ENCODE data around the gene ADAMTSL1.

- no peak for TF ChIP-seq EP300 (IDR thresholded peaks at IDR 0.05)
- TF ChIP-seq, protein P1, sequence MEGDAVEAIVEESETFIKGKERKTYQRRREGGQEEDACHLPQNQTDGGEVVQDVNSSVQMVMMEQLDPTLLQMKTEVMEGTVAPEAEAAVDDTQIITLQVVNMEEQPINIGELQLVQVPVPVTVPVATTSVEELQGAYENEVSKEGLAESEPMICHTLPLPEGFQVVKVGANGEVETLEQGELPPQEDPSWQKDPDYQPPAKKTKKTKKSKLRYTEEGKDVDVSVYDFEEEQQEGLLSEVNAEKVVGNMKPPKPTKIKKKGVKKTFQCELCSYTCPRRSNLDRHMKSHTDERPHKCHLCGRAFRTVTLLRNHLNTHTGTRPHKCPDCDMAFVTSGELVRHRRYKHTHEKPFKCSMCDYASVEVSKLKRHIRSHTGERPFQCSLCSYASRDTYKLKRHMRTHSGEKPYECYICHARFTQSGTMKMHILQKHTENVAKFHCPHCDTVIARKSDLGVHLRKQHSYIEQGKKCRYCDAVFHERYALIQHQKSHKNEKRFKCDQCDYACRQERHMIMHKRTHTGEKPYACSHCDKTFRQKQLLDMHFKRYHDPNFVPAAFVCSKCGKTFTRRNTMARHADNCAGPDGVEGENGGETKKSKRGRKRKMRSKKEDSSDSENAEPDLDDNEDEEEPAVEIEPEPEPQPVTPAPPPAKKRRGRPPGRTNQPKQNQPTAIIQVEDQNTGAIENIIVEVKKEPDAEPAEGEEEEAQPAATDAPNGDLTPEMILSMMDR (IDR thresholded peaks at IDR 0.05), result no peak
These were observed 101.7 kb downstream of the ADAMTSL1 start for GRCh38 chr9:18575686-18576085.

Data from suprapubic skin (tissue), 3 donors.